Aorta (tissue), 5 donors: ENCODE data around the gene LHFPL3. TPM values are rescaled to one million over a fixed set of nuclear protein-coding genes. Genes with fewer than 3 reads are reported as not detected.
"Not testable (repeated sequence)": the region's sequence is repeated elsewhere in the genome, so short reads cannot be mapped to it uniquely, and the experiment has no call there.

Experiments used
- ATAC-seq: fragments of 200-7000 bp; cut with Tn5 transposase; one replicate; pipeline ENCODE4 v1.9.1; 2022; ENCODE audit warnings: moderate library complexity; ENCODE audit not compliant: low FRiP score
- DNase-seq, 2 donors: peaks; one replicate each; pipeline ENCODE4 v3.0.0-alpha.2; 2020
- H3K27ac ChIP-seq, 2 donors: one replicate each; pipeline ENCODE4 v1.5.1; 2013; ENCODE audit warnings: low read length in 2 of 2, mild to moderate bottlenecking in 2 of 2, moderate library complexity in 2 of 2, control low read depth in 1 of 2, inconsistent platforms in 1 of 2, low read depth in 1 of 2
- H3K27me3 ChIP-seq, 2 donors: one replicate each; pipeline ENCODE4 v1.6.1; 2013; ENCODE audit warnings: control low read depth in 1 of 2, low read length in 1 of 2, mild to moderate bottlenecking in 1 of 2, moderate library complexity in 1 of 2; ENCODE audit not compliant: insufficient read depth in 2 of 2, control insufficient read depth in 1 of 2
- H3K36me3 ChIP-seq, 2 donors: one replicate each; pipeline ENCODE4 v1.6.1; 2013; ENCODE audit warnings: control low read depth in 1 of 2, low read length in 1 of 2, mild to moderate bottlenecking in 1 of 2; ENCODE audit not compliant: insufficient read depth in 2 of 2, control insufficient read depth in 1 of 2
- H3K4me1 ChIP-seq, 2 donors: one replicate each; pipeline ENCODE4 v1.6.1; 2013; ENCODE audit warnings: low read length in 2 of 2, control low read depth in 1 of 2, mild to moderate bottlenecking in 1 of 2, moderate library complexity in 1 of 2; ENCODE audit not compliant: insufficient read depth in 2 of 2, control insufficient read depth in 1 of 2
- H3K4me3 ChIP-seq, 2 donors: one replicate each; pipeline ENCODE4 v1.5.1; 2013; ENCODE audit warnings: low read length in 2 of 2, control low read depth in 1 of 2, mild to moderate bottlenecking in 1 of 2
- H3K9me3 ChIP-seq: one replicate; pipeline ENCODE4 v1.6.1; 2013; ENCODE audit warnings: mild to moderate bottlenecking, low read length; ENCODE audit not compliant: control insufficient read depth
- WGBS, 2 donors: extraction: QIAGEN DNeasy Blood & Tissue Kit; methylation state at CpG; one replicate each; pipeline ENCODE4 v1.1.7; 2013; 5-methylcytosine and 5-hydroxymethylcytosine counted together
- intact Hi-C, 2 donors: fragments of 100-400 bp; cut with DNase I; formaldehyde crosslinking; loops; one replicate each; pipeline versions ENCODE4 v1.14.2 to v1.15.0; 2022
- polyA plus RNA-seq, 2 donors: library from polyadenylated mRNA; stranded (reverse); fragments of 200-250 nt; gene quantifications; one replicate each; pipeline ENCODE4 v1.2.3, GENCODE V29; 2013
- total RNA-seq, 2 donors: library from RNA; stranded (reverse); fragmentation: NEBNext Ultra II Directional; extraction: Animal tissue kit (Norgen Biotek cat#: 25700); gene quantifications; one replicate each; pipeline ENCODE4 v1.2.1, GENCODE V29; 2021
- donor health status: healthy with polysubstance abuse.
- donor health status: Bipolar disorder and iron deficiency.
- donor health status: DM: no; HTN: no; CAD: no.
- donor health status: DM: no; HTN: no; CAD: no.
- donor health status: DM: yes; HTN: yes; CAD: no.

Gene LHFPL3
- total and polyA plus RNA-seq, 4 donors = not detected

- intact Hi-C loops = no loop called here
- no peak for DNase-seq
Measured at GRCh38 chr7:104931181-104931781, 602.9 kb downstream of the LHFPL3 start.

GRCh38 chr7:104933022-104933421 is 604.6 kb downstream of the LHFPL3 start:
- ATAC-seq = no peak
- DNase-seq = no peak
- Histone ChIP-seq H3K27ac (no peak overlapping the region), H3K9me3 (no peaks in the 10 kb centered on the region), H3K4me1 (no peaks in the 10 kb centered on the region), H3K27me3 (no peaks in the 10 kb centered on the region), H3K4me3 (no peak overlapping the region), H3K36me3 (no peaks in the 10 kb centered on the region)
- intact Hi-C loops = no loop called here
- WGBS, 2 donors = 95 to 97% methylated on average over 9 of the region's 9 CpGs

More at GRCh38 chr7:104931181-104931781, 602.9 kb downstream of the LHFPL3 start:
- Histone ChIP-seq H3K36me3 (no peaks in the 10 kb centered on the region), H3K9me3 (no peaks in the 10 kb centered on the region), H3K27me3 (no peaks in the 10 kb centered on the region), H3K4me3 (no peak overlapping the region), H3K4me1 (no peaks in the 10 kb centered on the region), H3K27ac (no peak overlapping the region)
- WGBS, 2 donors = 59 to 68% methylated on average over 5 of the region's 5 CpGs
- ATAC-seq = peak; percentile 50

- intact Hi-C loops = no loop called here
- 80 to 84% methylated on average over 6 of the region's 6 CpGs for WGBS, 2 donors
Measured at GRCh38 chr7:104933521-104933988, 605.2 kb downstream of the LHFPL3 start.

GRCh38 chr7:104934665-104935064 is 606.3 kb downstream of the LHFPL3 start:
- Histone ChIP-seq H3K27me3 (no peaks in the 10 kb centered on the region), H3K4me1 (no peaks in the 10 kb centered on the region), H3K36me3 (no peaks in the 10 kb centered on the region), H3K9me3 (no peaks in the 10 kb centered on the region), H3K27ac (no peak overlapping the region), H3K4me3 (no peak overlapping the region)
- 93% methylated on average over 7 of the region's 7 CpGs for WGBS, 2 donors
- DNase-seq (no peak), ATAC-seq (no peak)
- intact Hi-C loops = no loop called here

More at GRCh38 chr7:104933521-104933988, 605.2 kb downstream of the LHFPL3 start:
- Histone ChIP-seq H3K9me3 (no peaks in the 10 kb centered on the region), H3K27ac (no peak overlapping the region), H3K4me1 (no peaks in the 10 kb centered on the region), H3K4me3 (no peak overlapping the region), H3K36me3 (no peaks in the 10 kb centered on the region), H3K27me3 (no peaks in the 10 kb centered on the region)
- no peak for ATAC-seq
- no peak for DNase-seq

- Histone ChIP-seq H3K4me3 (no peak overlapping the region), H3K27ac (no peak overlapping the region), H3K9me3 (no peaks in the 10 kb centered on the region), H3K27me3 (no peaks in the 10 kb centered on the region), H3K36me3 (no peaks in the 10 kb centered on the region), H3K4me1 (no peaks in the 10 kb centered on the region)
- no peak for DNase-seq
- intact Hi-C loops = no loop called here
- ATAC-seq = no peak
Measured at GRCh38 chr7:104935276-104935675, 606.9 kb downstream of the LHFPL3 start.

GRCh38 chr7:104936546-104936945 is 608.1 kb downstream of the LHFPL3 start:
- 94 to 97% methylated on average over 8 of the region's 8 CpGs for WGBS, 2 donors
- Histone ChIP-seq H3K27ac (no peak overlapping the region), H3K36me3 (no peaks in the 10 kb centered on the region), H3K9me3 (no peaks in the 10 kb centered on the region), H3K4me1 (no peaks in the 10 kb centered on the region), H3K27me3 (no peaks in the 10 kb centered on the region), H3K4me3 (no peak overlapping the region)
- ATAC-seq (no peak), DNase-seq (no peak)
- intact Hi-C loops = no loop called here

- ATAC-seq, H3K27me3 ChIP-seq, H3K27ac ChIP-seq, H3K36me3 ChIP-seq, H3K4me3 ChIP-seq, intact Hi-C loops, H3K9me3 ChIP-seq, H3K4me1 ChIP-seq, DNase-seq: not testable (repeated sequence)
- WGBS, 2 donors = 96 to 98% methylated on average over 6 of the region's 6 CpGs
Measured at GRCh38 chr7:104937489-104937888, 609.1 kb downstream of the LHFPL3 start.

- no peak for DNase-seq
- no peak overlapping the region for H3K27ac ChIP-seq
- H3K4me1 ChIP-seq = no peaks in the 10 kb centered on the region
- no peaks in the 10 kb centered on the region for H3K36me3 ChIP-seq
- H3K27me3 ChIP-seq = no peaks in the 10 kb centered on the region
- H3K4me3 ChIP-seq = no peak overlapping the region
- no peak for ATAC-seq
- H3K9me3 ChIP-seq = no peaks in the 10 kb centered on the region
- intact Hi-C loops = no loop called here
- WGBS, 2 donors = 72 to 79% methylated on average over 1 of the region's 1 CpG
Measured at GRCh38 chr7:104938741-104939390, 610.5 kb downstream of the LHFPL3 start.
